SK-N-MC (cell line): ENCODE measurements around the gene CADPS2.

ENCODE experiments used
- EZH2 ChIP-seq: fragments of 200-600 bp; sonication (generic); IDR thresholded peaks from one replicate; pipeline ENCODE4 v1.6.1; 2017; ENCODE audit warnings: antibody characterized with exemption
- FOXP2 ChIP-seq: optimal IDR thresholded peaks from 2 replicates; pipeline ENCODE3; 2011; ENCODE audit warnings: mild to moderate bottlenecking, moderate library complexity; ENCODE audit not compliant: insufficient read depth; ENCODE audit errors: extremely low read length, control extremely low read depth

GRCh38 chr7:122867471-122867980, 18.7 kb downstream of the CADPS2 start:
- TF ChIP-seq EZH2 (no peak), FOXP2 (no peak)
